ENCODE measurements around the gene ADAMTS17.

GRCh38 chr15:100269831-100270230 lies 71.9 kb downstream of the ADAMTS17 start:
- TF ChIP-seq CTCF (IDR thresholded peaks at IDR 0.05): no peak
- no peak for TF ChIP-seq EZH2 (IDR thresholded peaks at IDR 0.05)

All from neural progenitor cell (in vitro differentiated cells).